Uterus (tissue), 4 donors: ENCODE data around the gene HOXB5. TPM values are rescaled to one million over a fixed set of nuclear protein-coding genes. Genes with fewer than 3 reads are reported as not detected.

Experiments used
- DNase-seq, 2 donors: peaks; one replicate each; pipeline ENCODE4 v3.0.0-alpha.2; 2019 to 2020
- H3K27ac ChIP-seq, 2 donors: fragments of 200-600 bp; sonication (generic); 1 replicate in 1 of 2; 2 replicates in 1 of 2; pipeline ENCODE4 v1.5.1; 2016 to 2018
- H3K27me3 ChIP-seq, 2 donors: fragments of 200-600 bp; sonication (generic); one replicate each; pipeline ENCODE4 v1.5.1; 2018 to 2019; ENCODE audit warnings: control low read depth in 1 of 2
- H3K36me3 ChIP-seq, 2 donors: fragments of 200-600 bp; sonication (generic); one replicate each; pipeline ENCODE4 v1.5.1; 2019; ENCODE audit warnings: control low read depth in 1 of 2
- H3K4me1 ChIP-seq, 2 donors: fragments of 200-600 bp; sonication (generic); one replicate each; pipeline ENCODE4 v1.5.1; 2018 to 2019; ENCODE audit warnings: control low read depth in 1 of 2
- H3K4me3 ChIP-seq, 2 donors: fragments of 200-600 bp; sonication (generic); 1 replicate in 1 of 2; 2 replicates in 1 of 2; pipeline ENCODE4 v1.5.1; 2018 to 2019; ENCODE audit warnings: mild to moderate bottlenecking in 1 of 2
- H3K9me3 ChIP-seq, 2 donors: fragments of 200-600 bp; sonication (generic); one replicate each; pipeline ENCODE4 v1.5.1; 2019; ENCODE audit warnings: control low read depth in 1 of 2
- CTCF ChIP-seq, 4 experiments: fragments of 200-600 bp in 2 of 4; fragments of 450-650 bp in 2 of 4; sonication (generic) in 2 of 4; IDR thresholded peaks; one replicate each; pipeline ENCODE4 v1.5.1; 2016 to 2019; ENCODE audit warnings: antibody characterized with exemption in 4 of 4, mild to moderate bottlenecking in 2 of 4, moderate library complexity in 1 of 4
- POLR2A ChIP-seq, 2 donors: fragments of 450-650 bp; IDR thresholded peaks; one replicate each; pipeline ENCODE4 v1.6.1; 2016; ENCODE audit warnings: antibody characterized with exemption in 2 of 2, mild to moderate bottlenecking in 1 of 2, moderate library complexity in 1 of 2
- intact Hi-C: fragments of 100-400 bp; cut with DNase I; formaldehyde crosslinking; loops from one replicate; pipeline ENCODE4 v1.15.1; 2023; ENCODE audit warnings: low total_unique reads
- total RNA-seq, 4 donors: library from RNA; depleted of rRNA in 3 of 4; stranded (reverse); fragments of >200 nt in 3 of 4; gene quantifications; one replicate each; pipeline versions ENCODE4 v1.1.0 to v1.2.4, GENCODE V29; 2014 to 2023
- donor health status: DM: yes; HTN: yes; CAD: no.

HOXB5 gene
- total RNA-seq, 4 donors from 2014 or later, result 0.55 to 2.5 (median 0.59) TPM; not detected in 1

- H3K4me1 ChIP-seq, result no peaks in the 10 kb centered on the region
- no peak overlapping the region for H3K27ac ChIP-seq
- H3K36me3 ChIP-seq, result no peaks in the 10 kb centered on the region
- intact Hi-C loops, result no loop called here
- H3K4me3 ChIP-seq, result no peak overlapping the region
- TF ChIP-seq POLR2A (IDR thresholded peaks at IDR 0.05) (no peak), CTCF (IDR thresholded peaks at IDR 0.05) (peak in 2 of 4 experiments; percentile 31 to 41)
- peaks cover 14 to 62% of the 10 kb centered on the region in 2 donors for H3K27me3 ChIP-seq
- peak; percentile 44 to 46 for DNase-seq
- no peaks in the 10 kb centered on the region for H3K9me3 ChIP-seq
Measured at GRCh38 chr17:48636177-48637018, 42.8 kb upstream of the HOXB5 start.

- TF ChIP-seq POLR2A (IDR thresholded peaks at IDR 0.05) (no peak), CTCF (IDR thresholded peaks at IDR 0.05) (no peak)
- no peaks in the 10 kb centered on the region for H3K9me3 ChIP-seq
- DNase-seq, result no peak
- H3K27ac ChIP-seq, result no peak overlapping the region
- H3K27me3 ChIP-seq, result peaks cover 14 to 70% of the 10 kb centered on the region in 2 donors
- intact Hi-C loops, result no loop called here
- no peaks in the 10 kb centered on the region for H3K36me3 ChIP-seq
- H3K4me3 ChIP-seq, result no peak overlapping the region
- H3K4me1 ChIP-seq, result no peaks in the 10 kb centered on the region
Measured at GRCh38 chr17:48634493-48635208, 41.1 kb upstream of the HOXB5 start.

GRCh38 chr17:48633266-48633677, 39.7 kb upstream of the HOXB5 start:
- no peak for TF ChIP-seq CTCF (IDR thresholded peaks at IDR 0.05)
- TF ChIP-seq POLR2A (IDR thresholded peaks at IDR 0.05), result no peak
- Histone ChIP-seq H3K27me3 (peaks cover 14 to 76% of the 10 kb centered on the region in 2 donors), H3K27ac (no peak overlapping the region)

GRCh38 chr17:48632579-48633265, 39.1 kb upstream of the HOXB5 start:
- Histone ChIP-seq H3K36me3 (no peaks in the 10 kb centered on the region), H3K4me1 (no peaks in the 10 kb centered on the region), H3K4me3 (no peak overlapping the region), H3K9me3 (no peaks in the 10 kb centered on the region), H3K27me3 (peaks cover 19 to 78% of the 10 kb centered on the region in 2 donors), H3K27ac (no peak overlapping the region)
- DNase-seq, result no peak
- intact Hi-C loops, result no loop called here
- TF ChIP-seq POLR2A (IDR thresholded peaks at IDR 0.05), result no peak

More at GRCh38 chr17:48633266-48633677, 39.7 kb upstream of the HOXB5 start:
- Histone ChIP-seq H3K4me1 (no peaks in the 10 kb centered on the region), H3K4me3 (no peak overlapping the region), H3K36me3 (no peaks in the 10 kb centered on the region), H3K9me3 (no peaks in the 10 kb centered on the region)
- intact Hi-C loops, result no loop called here
- DNase-seq, result no peak

GRCh38 chr17:48631693-48632578, 38.4 kb upstream of the HOXB5 start:
- no peaks in the 10 kb centered on the region for H3K9me3 ChIP-seq
- H3K4me1 ChIP-seq, result no peaks in the 10 kb centered on the region
- H3K4me3 ChIP-seq, result no peak overlapping the region
- intact Hi-C loops, result no loop called here
- DNase-seq, result no peak
- no peaks in the 10 kb centered on the region for H3K36me3 ChIP-seq
- peaks cover 27 to 78% of the 10 kb centered on the region in 2 donors for H3K27me3 ChIP-seq
- TF ChIP-seq CTCF (IDR thresholded peaks at IDR 0.05) (no peak), POLR2A (IDR thresholded peaks at IDR 0.05) (no peak)
- no peak overlapping the region for H3K27ac ChIP-seq
